ENCODE measurements around the gene PHF5A. TPM values are rescaled to one million over a fixed set of nuclear protein-coding genes. Genes with fewer than 3 reads are reported as not detected.

Gene PHF5A
- total and polyA plus RNA-seq, 9 donors: 27.3 to 55.3 (median 36.8) TPM

DNA sequence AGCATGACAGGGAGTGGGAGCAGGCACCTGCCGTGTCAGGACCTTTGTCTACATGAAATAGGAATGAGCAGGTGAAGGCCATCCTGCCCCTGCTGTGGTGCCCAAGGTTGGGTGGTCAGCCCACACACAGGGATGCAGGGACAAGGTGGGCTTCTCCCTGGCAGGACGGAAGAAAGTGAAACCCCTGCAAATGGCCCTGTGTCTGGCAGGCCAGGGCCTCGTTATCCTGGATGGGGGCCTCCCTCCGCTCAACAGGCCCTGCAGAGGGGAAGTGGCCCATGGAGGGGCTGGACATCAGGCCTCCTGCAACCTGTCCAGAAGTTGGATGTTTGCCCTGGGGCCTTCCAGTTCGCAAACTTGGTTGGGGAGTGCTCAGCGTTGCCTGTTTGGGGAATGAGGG, 36.8 kb downstream of the PHF5A start:
- no peaks in the 10 kb centered on the region for H3K27me3 ChIP-seq
- TF ChIP-seq, protein P1, sequence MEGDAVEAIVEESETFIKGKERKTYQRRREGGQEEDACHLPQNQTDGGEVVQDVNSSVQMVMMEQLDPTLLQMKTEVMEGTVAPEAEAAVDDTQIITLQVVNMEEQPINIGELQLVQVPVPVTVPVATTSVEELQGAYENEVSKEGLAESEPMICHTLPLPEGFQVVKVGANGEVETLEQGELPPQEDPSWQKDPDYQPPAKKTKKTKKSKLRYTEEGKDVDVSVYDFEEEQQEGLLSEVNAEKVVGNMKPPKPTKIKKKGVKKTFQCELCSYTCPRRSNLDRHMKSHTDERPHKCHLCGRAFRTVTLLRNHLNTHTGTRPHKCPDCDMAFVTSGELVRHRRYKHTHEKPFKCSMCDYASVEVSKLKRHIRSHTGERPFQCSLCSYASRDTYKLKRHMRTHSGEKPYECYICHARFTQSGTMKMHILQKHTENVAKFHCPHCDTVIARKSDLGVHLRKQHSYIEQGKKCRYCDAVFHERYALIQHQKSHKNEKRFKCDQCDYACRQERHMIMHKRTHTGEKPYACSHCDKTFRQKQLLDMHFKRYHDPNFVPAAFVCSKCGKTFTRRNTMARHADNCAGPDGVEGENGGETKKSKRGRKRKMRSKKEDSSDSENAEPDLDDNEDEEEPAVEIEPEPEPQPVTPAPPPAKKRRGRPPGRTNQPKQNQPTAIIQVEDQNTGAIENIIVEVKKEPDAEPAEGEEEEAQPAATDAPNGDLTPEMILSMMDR (IDR thresholded peaks at IDR 0.05): no peak
- TF ChIP-seq EP300 (IDR thresholded peaks at IDR 0.05): no peak
- TF ChIP-seq POLR2A (IDR thresholded peaks at IDR 0.05): no peak
- H3K9me3 ChIP-seq: no peaks in the 10 kb centered on the region
- intact Hi-C loops (cut with DNase I): no loop called here
- no peak for DNase-seq
- no peak overlapping the region for H3K4me3 ChIP-seq
- no peaks in the 10 kb centered on the region for H3K36me3 ChIP-seq
- no peak overlapping the region for H3K27ac ChIP-seq
- H3K4me1 ChIP-seq (ENCODE audit: insufficient read depth): peaks cover 2% of the 10 kb centered on the region
- WGBS, 3 donors: 62 to 72% (median 65%) methylated on average over 6 of the region's 6 CpGs

DNA sequence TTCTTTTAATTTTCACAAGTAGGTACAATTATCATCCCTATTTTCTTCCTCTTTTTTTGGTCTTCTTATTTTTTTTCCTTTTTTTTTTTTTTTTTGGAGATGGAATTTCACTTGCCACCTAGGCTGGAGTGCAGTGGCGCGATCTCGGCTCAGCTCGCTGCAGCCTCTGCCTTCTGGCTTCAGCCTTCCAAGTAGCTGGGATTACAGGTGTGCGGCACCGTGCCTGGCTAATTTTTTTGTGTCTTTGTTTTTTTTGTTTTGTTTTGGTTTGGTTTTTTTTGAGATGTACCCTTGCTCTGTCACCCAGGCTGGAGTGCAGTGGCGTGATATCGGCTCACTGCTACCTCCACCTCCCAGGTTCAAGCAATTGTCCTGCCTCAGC, 38.5 kb downstream of the PHF5A start:
- H3K27ac ChIP-seq: no peak overlapping the region
- intact Hi-C loops (cut with DNase I): no loop called here
- no peaks in the 10 kb centered on the region for H3K36me3 ChIP-seq

DNA sequence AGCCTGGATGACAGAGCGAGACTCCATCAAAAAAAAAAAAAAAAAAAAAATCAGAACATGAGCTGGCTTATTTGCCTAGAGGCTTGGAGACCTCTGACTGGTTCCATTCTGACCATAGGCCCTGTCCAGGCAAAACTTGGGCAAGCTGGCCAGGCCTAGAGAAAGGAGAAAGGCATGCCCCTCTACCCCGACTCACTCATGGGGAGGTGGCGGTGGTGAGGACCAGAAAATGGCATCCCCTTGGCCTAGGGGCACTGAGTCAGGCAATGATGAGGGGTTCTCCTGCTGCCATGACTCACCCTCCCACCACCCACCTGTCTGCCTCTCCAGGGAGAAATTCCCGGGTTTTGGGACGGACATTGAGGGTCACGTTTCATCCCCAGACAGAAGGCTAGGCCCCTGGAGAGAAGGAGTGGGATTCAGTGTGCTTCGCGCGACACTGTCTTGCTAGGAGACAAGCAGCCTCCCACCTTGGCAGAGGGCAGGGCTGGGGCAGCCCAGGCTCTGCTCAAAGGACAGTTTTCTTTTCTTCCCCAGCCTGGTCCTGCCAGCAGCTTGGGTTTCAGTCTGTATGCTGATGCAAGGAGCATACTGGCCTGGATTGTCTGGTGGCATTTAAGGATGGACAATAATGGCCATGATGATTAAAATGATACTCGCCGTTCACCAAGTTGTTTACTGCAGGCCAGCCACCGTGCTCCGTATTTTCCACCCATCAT, 39.1 kb downstream of the PHF5A start:
- H3K4me1 ChIP-seq (ENCODE audit: insufficient read depth): peaks cover 2% of the 10 kb centered on the region
- H3K4me3 ChIP-seq: no peak overlapping the region
- no peak overlapping the region for H3K27ac ChIP-seq
- WGBS, 3 donors: 82 to 89% (median 83%) methylated on average over 13 of the region's 13 CpGs
- no peak for TF ChIP-seq POLR2A (IDR thresholded peaks at IDR 0.05)
- TF ChIP-seq, protein P1 (IDR thresholded peaks at IDR 0.05): no peak
- TF ChIP-seq EP300 (IDR thresholded peaks at IDR 0.05): no peak
- H3K9me3 ChIP-seq: no peaks in the 10 kb centered on the region
- no peaks in the 10 kb centered on the region for H3K36me3 ChIP-seq
- DNase-seq: no peak
- intact Hi-C loops (cut with DNase I): no loop called here
- no peaks in the 10 kb centered on the region for H3K27me3 ChIP-seq

More for the DNA sequence above, 38.5 kb downstream of the PHF5A start:
- DNase-seq: no peak
- Histone ChIP-seq H3K4me1 (ENCODE audit: insufficient read depth) (peaks cover 2% of the 10 kb centered on the region), H3K27me3 (no peaks in the 10 kb centered on the region), H3K4me3 (no peak overlapping the region), H3K9me3 (no peaks in the 10 kb centered on the region)
- 94 to 95% (median 95%) methylated on average over 8 of the region's 8 CpGs for WGBS, 3 donors
- TF ChIP-seq POLR2A (IDR thresholded peaks at IDR 0.05) (no peak), EP300 (IDR thresholded peaks at IDR 0.05) (no peak)
- TF ChIP-seq, protein P1 (IDR thresholded peaks at IDR 0.05): no peak

DNA sequence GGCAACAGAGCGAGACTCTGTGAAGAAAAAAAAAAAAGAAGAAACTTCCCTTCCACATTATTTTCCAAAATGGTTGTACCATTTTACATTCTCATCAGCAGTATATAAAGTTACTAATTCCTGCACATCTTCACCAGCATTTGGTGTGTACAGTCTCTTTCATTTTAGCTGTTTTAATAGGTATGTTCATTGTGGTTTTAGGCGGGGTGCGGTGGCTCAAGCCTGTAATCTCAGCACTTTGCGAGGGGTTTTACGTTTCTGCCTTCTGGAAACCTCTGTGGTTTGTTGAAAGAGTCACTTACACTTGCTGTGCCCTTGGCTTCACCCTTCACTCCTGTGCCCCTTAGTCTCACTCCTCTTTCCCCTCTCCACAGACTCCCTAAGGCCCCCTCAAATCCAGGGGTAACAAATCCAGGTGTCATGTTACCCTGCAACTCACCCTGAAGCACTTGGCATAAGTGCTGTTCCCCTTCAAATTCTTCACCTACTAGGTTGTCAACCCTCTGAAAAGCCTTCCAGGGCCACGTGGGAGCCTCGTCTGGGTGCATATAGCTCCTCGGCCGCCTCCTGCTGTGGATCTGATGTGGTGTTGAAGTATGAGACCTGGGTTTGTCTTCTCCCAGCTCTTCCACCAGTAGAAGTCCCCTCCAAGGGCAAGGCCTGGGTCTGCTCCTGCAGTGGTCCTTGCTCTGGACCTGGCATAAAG, 42.7 kb downstream of the PHF5A start:
- H3K36me3 ChIP-seq: no peaks in the 10 kb centered on the region
- no peak overlapping the region for H3K27ac ChIP-seq
- intact Hi-C loops (cut with DNase I): no loop called here
- no peak overlapping the region for H3K4me3 ChIP-seq
- TF ChIP-seq, protein P1 (IDR thresholded peaks at IDR 0.05): no peak
- no peak for TF ChIP-seq EP300 (IDR thresholded peaks at IDR 0.05)
- TF ChIP-seq POLR2A (IDR thresholded peaks at IDR 0.05): no peak
- no peak for DNase-seq
- H3K4me1 ChIP-seq (ENCODE audit: insufficient read depth): no peaks in the 10 kb centered on the region
- no peaks in the 10 kb centered on the region for H3K9me3 ChIP-seq
- no peaks in the 10 kb centered on the region for H3K27me3 ChIP-seq
- 64 to 73% (median 73%) methylated on average over 9 of the region's 9 CpGs for WGBS, 3 donors

All from ovary (tissue), 9 donors.